ENCODE measurements around the gene SLC22A3. TPM values are rescaled to one million over a fixed set of nuclear protein-coding genes. Genes with fewer than 3 reads are reported as not detected.

SLC22A3 gene
- total and polyA plus RNA-seq, 2 of the 13 experiments (the other 11 are each of a cell fraction or from before 2014, with no cell fraction given), result 12.0 to 31.5 TPM

- TF ChIP-seq, protein P1, sequence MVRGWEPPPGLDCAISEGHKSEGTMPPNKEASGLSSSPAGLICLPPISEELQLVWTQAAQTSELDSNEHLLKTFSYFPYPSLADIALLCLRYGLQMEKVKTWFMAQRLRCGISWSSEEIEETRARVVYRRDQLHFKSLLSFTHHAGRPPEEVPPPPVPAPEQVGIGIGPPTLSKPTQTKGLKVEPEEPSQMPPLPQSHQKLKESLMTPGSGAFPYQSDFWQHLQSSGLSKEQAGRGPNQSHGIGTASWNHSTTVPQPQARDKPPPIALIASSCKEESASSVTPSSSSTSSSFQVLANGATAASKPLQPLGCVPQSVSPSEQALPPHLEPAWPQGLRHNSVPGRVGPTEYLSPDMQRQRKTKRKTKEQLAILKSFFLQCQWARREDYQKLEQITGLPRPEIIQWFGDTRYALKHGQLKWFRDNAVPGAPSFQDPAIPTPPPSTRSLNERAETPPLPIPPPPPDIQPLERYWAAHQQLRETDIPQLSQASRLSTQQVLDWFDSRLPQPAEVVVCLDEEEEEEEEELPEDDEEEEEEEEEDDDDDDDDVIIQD (CRISPR knock-in tag; IDR thresholded peaks at IDR 0.05; ENCODE audit: low read depth), result peak; percentile 81
- peak; percentile 60; the same call in 1 of the 2 replicates for TF ChIP-seq ESRRA (CRISPR knock-in tag; IDR thresholded peaks at IDR 0.05; ENCODE audit: low read depth)
- peak; percentile 90; the same call in 1 of the 2 replicates for TF ChIP-seq ZNF124 (CRISPR knock-in tag; IDR thresholded peaks at IDR 0.05)
- peak; percentile 43; the same call in 1 of the 2 replicates for TF ChIP-seq ZSCAN9 (CRISPR knock-in tag; IDR thresholded peaks at IDR 0.05; ENCODE audit: borderline replicate concordance)
- TF ChIP-seq SNRNP70 (IDR thresholded peaks at IDR 0.05; ENCODE audit: low read depth, low read length), result no peak
- peak; percentile 79 for TF ChIP-seq ZNF574 (CRISPR knock-in tag; IDR thresholded peaks at IDR 0.05)
- TF ChIP-seq NFATC3 (CRISPR knock-in tag; IDR thresholded peaks at IDR 0.05), result no peak
- TF ChIP-seq TCF7L2 (IDR thresholded peaks at IDR 0.05; ENCODE audit: low read depth, low read length), result no peak
- TF ChIP-seq, protein P2, sequence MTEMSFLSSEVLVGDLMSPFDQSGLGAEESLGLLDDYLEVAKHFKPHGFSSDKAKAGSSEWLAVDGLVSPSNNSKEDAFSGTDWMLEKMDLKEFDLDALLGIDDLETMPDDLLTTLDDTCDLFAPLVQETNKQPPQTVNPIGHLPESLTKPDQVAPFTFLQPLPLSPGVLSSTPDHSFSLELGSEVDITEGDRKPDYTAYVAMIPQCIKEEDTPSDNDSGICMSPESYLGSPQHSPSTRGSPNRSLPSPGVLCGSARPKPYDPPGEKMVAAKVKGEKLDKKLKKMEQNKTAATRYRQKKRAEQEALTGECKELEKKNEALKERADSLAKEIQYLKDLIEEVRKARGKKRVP (CRISPR knock-in tag; IDR thresholded peaks at IDR 0.05), result peak; percentile 93 to 100
- TF ChIP-seq, protein P3, sequence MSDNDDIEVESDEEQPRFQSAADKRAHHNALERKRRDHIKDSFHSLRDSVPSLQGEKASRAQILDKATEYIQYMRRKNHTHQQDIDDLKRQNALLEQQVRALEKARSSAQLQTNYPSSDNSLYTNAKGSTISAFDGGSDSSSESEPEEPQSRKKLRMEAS (IDR thresholded peaks at IDR 0.05), result peak; percentile 56
- peak; percentile 85; the same call in 1 of the 2 replicates for TF ChIP-seq SSRP1 (CRISPR knock-in tag; IDR thresholded peaks at IDR 0.05)
- no peak for TF ChIP-seq ATF7-NPFF (CRISPR knock-in tag; IDR thresholded peaks at IDR 0.05; ENCODE audit: low read depth)
- no peak for TF ChIP-seq FIP1L1 (IDR thresholded peaks at IDR 0.05; ENCODE audit: borderline replicate concordance, insufficient read depth, low read depth, low read length)
- no peak for TF ChIP-seq ZNF484 (CRISPR knock-in tag; IDR thresholded peaks at IDR 0.05; ENCODE audit: borderline replicate concordance, low read depth)
- TF ChIP-seq SUZ12 (IDR thresholded peaks at IDR 0.05; ENCODE audit: low read depth, low read length), result no peak
- no peak for TF ChIP-seq GPBP1L1 (CRISPR knock-in tag; IDR thresholded peaks at IDR 0.05)
- peak; percentile 81 for TF ChIP-seq ARID5B (CRISPR knock-in tag; IDR thresholded peaks at IDR 0.05)
- TF ChIP-seq FOXC1 (CRISPR knock-in tag; IDR thresholded peaks at IDR 0.05; ENCODE audit: borderline replicate concordance), result peak; percentile 69; the same call in 1 of the 2 replicates
Observed at GRCh38 chr6:160393891-160394653, 45.9 kb downstream of the SLC22A3 start (continued).

Data from HepG2 (cell line).